OCI-LY1 (cell line): ENCODE results near the gene TENM4.

Source experiments
- EZH2 ChIP-seq: fragments of 200-600 bp; sonication (generic), shearing (Covaris generic); IDR thresholded peaks from 2 replicates; pipeline ENCODE4 v1.8.0; 2017; ENCODE audit warnings: borderline replicate concordance, mixed run types, mild to moderate bottlenecking, antibody characterized with exemption, low read length, moderate library complexity, mixed read lengths
- TF ChIP-seq, protein P1 (sequence below): fragments of 200-600 bp; sonication (generic), shearing (Covaris generic); IDR thresholded peaks from 2 replicates; pipeline ENCODE4 v1.5.1; 2017; ENCODE audit warnings: mild to moderate bottlenecking, antibody characterized with exemption, low read length, moderate library complexity, mixed read lengths

DNA sequence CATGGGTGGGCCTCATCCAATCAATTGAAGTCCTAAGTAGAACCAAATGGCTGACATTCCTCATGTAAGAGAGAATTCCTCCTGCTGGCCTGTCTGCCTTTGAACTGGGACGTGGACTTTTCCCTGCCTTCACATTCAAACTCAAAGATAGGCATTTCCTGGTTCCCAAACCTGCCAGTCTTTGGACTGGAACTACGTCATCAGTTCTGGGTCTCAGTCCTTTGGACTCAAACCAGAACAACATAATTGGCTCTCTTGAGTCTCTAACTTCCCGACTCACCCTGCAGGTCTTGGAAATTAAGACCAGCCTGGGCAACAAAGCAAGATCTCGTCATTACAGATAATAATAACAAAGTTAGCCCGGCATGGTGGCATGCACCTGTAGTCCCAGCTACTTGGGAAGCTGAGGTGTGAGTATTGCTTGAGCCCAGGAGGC is 827.4 kb downstream of the TENM4 start:
- TF ChIP-seq, protein P1, sequence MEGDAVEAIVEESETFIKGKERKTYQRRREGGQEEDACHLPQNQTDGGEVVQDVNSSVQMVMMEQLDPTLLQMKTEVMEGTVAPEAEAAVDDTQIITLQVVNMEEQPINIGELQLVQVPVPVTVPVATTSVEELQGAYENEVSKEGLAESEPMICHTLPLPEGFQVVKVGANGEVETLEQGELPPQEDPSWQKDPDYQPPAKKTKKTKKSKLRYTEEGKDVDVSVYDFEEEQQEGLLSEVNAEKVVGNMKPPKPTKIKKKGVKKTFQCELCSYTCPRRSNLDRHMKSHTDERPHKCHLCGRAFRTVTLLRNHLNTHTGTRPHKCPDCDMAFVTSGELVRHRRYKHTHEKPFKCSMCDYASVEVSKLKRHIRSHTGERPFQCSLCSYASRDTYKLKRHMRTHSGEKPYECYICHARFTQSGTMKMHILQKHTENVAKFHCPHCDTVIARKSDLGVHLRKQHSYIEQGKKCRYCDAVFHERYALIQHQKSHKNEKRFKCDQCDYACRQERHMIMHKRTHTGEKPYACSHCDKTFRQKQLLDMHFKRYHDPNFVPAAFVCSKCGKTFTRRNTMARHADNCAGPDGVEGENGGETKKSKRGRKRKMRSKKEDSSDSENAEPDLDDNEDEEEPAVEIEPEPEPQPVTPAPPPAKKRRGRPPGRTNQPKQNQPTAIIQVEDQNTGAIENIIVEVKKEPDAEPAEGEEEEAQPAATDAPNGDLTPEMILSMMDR: no peak
- no peak for TF ChIP-seq EZH2
